H1 (cell line): ENCODE results near the gene GRIN3A. TPM values are rescaled to one million over a fixed set of nuclear protein-coding genes. Genes with fewer than 3 reads are reported as not detected.

Source experiments
- FOSL1 ChIP-seq: IDR thresholded peaks from 2 replicates; pipeline ENCODE4 v1.6.1; 2011; ENCODE audit warnings: mild to moderate bottlenecking, low read depth, low read length, moderate library complexity; ENCODE audit not compliant: insufficient read depth
- MAFK ChIP-seq: IDR thresholded peaks from 2 replicates; pipeline ENCODE4 v1.6.1; 2012; ENCODE audit warnings: low read depth, mild to moderate bottlenecking, improper control_type of control experiment, low read length
- POLR2A ChIP-seq, 2 experiments: IDR thresholded peaks; 1 replicate in 1 of 2; 2 replicates in 1 of 2; pipeline ENCODE4 v1.6.1; 2011; ENCODE audit warnings: low read depth in 2 of 2, low read length in 2 of 2, mild to moderate bottlenecking in 2 of 2; ENCODE audit errors: control extremely low read depth in 1 of 2
- RFX5 ChIP-seq: IDR thresholded peaks from 2 replicates; pipeline ENCODE4 v1.6.1; 2011; ENCODE audit warnings: low read depth, low read length, improper control_type of control experiment, borderline replicate concordance
- polyA plus RNA-seq, 7 experiments: library from polyadenylated mRNA; depleted of rRNA in 3 of 7; stranded (reverse) in 5 of 7; unstranded in 2 of 7; fragments of >200 nt in 5 of 7; fragments of 200-250 nt in 2 of 7; gene quantifications; 1 replicate in 5 of 7; 2 replicates in 1 of 7; 4 replicates in 1 of 7; pipeline versions ENCODE4 v1.2.1 to v1.2.3, GENCODE V29; 2011 to 2013; ENCODE audit warnings: missing spikeins in 2 of 7, mixed read lengths in 2 of 7
- total RNA-seq: library from RNA; stranded (reverse); fragmentation: NEBNext Ultra II Directional; extraction: Animal tissue kit (Norgen Biotek cat#: 25700); gene quantifications from 2 replicates; pipeline ENCODE4 v1.2.1, GENCODE V29; 2021
- TF ChIP-seq, protein P1 (sequence below): fragments of 300-600 bp; sonication (generic); IDR thresholded peaks from 2 replicates; pipeline ENCODE4 v1.7.1; 2012; ENCODE audit warnings: low read length, moderate library complexity, mild to moderate bottlenecking, inconsistent platforms; ENCODE audit not compliant: insufficient replicate concordance
- TF ChIP-seq, protein P2 (sequence below): IDR thresholded peaks from 2 replicates; pipeline ENCODE4 v1.6.1; 2011; ENCODE audit warnings: low read depth, mild to moderate bottlenecking, low read length; ENCODE audit not compliant: insufficient read depth
- TF ChIP-seq, protein P3 (sequence below), 3 experiments: IDR thresholded peaks; 1 replicate in 2 of 3; 2 replicates in 1 of 3; pipeline versions ENCODE4 v1.5.1 to v1.6.1; 2011; ENCODE audit warnings: low read length in 3 of 3, mild to moderate bottlenecking in 3 of 3, inconsistent platforms in 2 of 3, low read depth in 1 of 3, moderate library complexity in 1 of 3; ENCODE audit not compliant: insufficient read depth in 1 of 3; ENCODE audit errors: control extremely low read depth in 1 of 3

Gene GRIN3A
- total and polyA plus RNA-seq, 2 of the 8 experiments (the other 6 are each of a cell fraction or from before 2014, with no cell fraction given) = 0.04 TPM; not detected in 1

DNA sequence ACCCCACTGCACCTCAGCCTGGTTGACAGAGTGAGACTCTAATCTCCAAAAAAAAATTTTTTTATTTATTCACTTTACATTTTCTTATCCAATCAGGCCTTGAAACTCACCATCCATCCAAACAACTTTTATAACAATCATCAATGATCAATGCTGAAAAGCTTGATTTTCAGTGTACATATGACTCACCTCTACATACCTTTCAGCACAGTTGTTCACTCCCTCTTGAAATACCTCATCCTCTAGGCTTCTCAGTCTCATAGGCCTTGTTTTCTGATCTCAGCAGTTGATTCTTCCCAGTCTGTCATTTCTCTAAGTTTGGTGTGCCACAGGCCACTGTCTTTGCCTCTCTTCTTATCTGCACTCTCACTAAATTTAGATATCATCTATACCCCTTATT is 36.2 kb downstream of the GRIN3A start (continued):
- TF ChIP-seq, protein P1, sequence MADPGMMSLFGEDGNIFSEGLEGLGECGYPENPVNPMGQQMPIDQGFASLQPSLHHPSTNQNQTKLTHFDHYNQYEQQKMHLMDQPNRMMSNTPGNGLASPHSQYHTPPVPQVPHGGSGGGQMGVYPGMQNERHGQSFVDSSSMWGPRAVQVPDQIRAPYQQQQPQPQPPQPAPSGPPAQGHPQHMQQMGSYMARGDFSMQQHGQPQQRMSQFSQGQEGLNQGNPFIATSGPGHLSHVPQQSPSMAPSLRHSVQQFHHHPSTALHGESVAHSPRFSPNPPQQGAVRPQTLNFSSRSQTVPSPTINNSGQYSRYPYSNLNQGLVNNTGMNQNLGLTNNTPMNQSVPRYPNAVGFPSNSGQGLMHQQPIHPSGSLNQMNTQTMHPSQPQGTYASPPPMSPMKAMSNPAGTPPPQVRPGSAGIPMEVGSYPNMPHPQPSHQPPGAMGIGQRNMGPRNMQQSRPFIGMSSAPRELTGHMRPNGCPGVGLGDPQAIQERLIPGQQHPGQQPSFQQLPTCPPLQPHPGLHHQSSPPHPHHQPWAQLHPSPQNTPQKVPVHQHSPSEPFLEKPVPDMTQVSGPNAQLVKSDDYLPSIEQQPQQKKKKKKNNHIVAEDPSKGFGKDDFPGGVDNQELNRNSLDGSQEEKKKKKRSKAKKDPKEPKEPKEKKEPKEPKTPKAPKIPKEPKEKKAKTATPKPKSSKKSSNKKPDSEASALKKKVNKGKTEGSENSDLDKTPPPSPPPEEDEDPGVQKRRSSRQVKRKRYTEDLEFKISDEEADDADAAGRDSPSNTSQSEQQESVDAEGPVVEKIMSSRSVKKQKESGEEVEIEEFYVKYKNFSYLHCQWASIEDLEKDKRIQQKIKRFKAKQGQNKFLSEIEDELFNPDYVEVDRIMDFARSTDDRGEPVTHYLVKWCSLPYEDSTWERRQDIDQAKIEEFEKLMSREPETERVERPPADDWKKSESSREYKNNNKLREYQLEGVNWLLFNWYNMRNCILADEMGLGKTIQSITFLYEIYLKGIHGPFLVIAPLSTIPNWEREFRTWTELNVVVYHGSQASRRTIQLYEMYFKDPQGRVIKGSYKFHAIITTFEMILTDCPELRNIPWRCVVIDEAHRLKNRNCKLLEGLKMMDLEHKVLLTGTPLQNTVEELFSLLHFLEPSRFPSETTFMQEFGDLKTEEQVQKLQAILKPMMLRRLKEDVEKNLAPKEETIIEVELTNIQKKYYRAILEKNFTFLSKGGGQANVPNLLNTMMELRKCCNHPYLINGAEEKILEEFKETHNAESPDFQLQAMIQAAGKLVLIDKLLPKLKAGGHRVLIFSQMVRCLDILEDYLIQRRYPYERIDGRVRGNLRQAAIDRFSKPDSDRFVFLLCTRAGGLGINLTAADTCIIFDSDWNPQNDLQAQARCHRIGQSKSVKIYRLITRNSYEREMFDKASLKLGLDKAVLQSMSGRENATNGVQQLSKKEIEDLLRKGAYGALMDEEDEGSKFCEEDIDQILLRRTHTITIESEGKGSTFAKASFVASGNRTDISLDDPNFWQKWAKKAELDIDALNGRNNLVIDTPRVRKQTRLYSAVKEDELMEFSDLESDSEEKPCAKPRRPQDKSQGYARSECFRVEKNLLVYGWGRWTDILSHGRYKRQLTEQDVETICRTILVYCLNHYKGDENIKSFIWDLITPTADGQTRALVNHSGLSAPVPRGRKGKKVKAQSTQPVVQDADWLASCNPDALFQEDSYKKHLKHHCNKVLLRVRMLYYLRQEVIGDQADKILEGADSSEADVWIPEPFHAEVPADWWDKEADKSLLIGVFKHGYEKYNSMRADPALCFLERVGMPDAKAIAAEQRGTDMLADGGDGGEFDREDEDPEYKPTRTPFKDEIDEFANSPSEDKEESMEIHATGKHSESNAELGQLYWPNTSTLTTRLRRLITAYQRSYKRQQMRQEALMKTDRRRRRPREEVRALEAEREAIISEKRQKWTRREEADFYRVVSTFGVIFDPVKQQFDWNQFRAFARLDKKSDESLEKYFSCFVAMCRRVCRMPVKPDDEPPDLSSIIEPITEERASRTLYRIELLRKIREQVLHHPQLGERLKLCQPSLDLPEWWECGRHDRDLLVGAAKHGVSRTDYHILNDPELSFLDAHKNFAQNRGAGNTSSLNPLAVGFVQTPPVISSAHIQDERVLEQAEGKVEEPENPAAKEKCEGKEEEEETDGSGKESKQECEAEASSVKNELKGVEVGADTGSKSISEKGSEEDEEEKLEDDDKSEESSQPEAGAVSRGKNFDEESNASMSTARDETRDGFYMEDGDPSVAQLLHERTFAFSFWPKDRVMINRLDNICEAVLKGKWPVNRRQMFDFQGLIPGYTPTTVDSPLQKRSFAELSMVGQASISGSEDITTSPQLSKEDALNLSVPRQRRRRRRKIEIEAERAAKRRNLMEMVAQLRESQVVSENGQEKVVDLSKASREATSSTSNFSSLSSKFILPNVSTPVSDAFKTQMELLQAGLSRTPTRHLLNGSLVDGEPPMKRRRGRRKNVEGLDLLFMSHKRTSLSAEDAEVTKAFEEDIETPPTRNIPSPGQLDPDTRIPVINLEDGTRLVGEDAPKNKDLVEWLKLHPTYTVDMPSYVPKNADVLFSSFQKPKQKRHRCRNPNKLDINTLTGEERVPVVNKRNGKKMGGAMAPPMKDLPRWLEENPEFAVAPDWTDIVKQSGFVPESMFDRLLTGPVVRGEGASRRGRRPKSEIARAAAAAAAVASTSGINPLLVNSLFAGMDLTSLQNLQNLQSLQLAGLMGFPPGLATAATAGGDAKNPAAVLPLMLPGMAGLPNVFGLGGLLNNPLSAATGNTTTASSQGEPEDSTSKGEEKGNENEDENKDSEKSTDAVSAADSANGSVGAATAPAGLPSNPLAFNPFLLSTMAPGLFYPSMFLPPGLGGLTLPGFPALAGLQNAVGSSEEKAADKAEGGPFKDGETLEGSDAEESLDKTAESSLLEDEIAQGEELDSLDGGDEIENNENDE = no peak
- TF ChIP-seq RFX5 = no peak
- TF ChIP-seq POLR2A (IDR thresholded peaks at IDR 0.05; ENCODE audit: control extremely low read depth in 1 of 2, low read depth in 2 of 2, low read length in 2 of 2) = no peak
- no peak for TF ChIP-seq MAFK
- TF ChIP-seq FOSL1 = no peak
- TF ChIP-seq, protein P2, sequence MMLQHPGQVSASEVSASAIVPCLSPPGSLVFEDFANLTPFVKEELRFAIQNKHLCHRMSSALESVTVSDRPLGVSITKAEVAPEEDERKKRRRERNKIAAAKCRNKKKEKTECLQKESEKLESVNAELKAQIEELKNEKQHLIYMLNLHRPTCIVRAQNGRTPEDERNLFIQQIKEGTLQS = no peak
- TF ChIP-seq, protein P3, sequence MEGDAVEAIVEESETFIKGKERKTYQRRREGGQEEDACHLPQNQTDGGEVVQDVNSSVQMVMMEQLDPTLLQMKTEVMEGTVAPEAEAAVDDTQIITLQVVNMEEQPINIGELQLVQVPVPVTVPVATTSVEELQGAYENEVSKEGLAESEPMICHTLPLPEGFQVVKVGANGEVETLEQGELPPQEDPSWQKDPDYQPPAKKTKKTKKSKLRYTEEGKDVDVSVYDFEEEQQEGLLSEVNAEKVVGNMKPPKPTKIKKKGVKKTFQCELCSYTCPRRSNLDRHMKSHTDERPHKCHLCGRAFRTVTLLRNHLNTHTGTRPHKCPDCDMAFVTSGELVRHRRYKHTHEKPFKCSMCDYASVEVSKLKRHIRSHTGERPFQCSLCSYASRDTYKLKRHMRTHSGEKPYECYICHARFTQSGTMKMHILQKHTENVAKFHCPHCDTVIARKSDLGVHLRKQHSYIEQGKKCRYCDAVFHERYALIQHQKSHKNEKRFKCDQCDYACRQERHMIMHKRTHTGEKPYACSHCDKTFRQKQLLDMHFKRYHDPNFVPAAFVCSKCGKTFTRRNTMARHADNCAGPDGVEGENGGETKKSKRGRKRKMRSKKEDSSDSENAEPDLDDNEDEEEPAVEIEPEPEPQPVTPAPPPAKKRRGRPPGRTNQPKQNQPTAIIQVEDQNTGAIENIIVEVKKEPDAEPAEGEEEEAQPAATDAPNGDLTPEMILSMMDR (IDR thresholded peaks at IDR 0.05; ENCODE audit: control extremely low read depth in 1 of 3, insufficient read depth in 1 of 3, low read depth in 1 of 3, low read length in 3 of 3) = no peak
- TF ChIP-seq, all 59 proteins: peak for 0
